Prostate gland (tissue), 2 donors: Measurements from ENCODE around the gene LEPROT.

Experiments
- POLR2A ChIP-seq: fragments of 450-650 bp; IDR thresholded peaks from one replicate; pipeline ENCODE4 v1.6.1; 2016; ENCODE audit warnings: antibody characterized with exemption, mild to moderate bottlenecking
- POLR2AphosphoS5 ChIP-seq: sonication (generic); formaldehyde crosslinking; IDR thresholded peaks from one replicate; pipeline ENCODE4 v1.6.1; 2017; ENCODE audit warnings: antibody characterized with exemption
- TF ChIP-seq, protein P1 (sequence below), 4 experiments: fragments of 200-600 bp in 2 of 4; fragments of 450-650 bp in 2 of 4; sonication (generic) in 2 of 4; IDR thresholded peaks; 1 replicate in 3 of 4; 2 replicates in 1 of 4; pipeline ENCODE4 v1.5.1; 2016 to 2019; ENCODE audit warnings: antibody characterized with exemption in 4 of 4, mild to moderate bottlenecking in 2 of 4, moderate library complexity in 2 of 4

DNA sequence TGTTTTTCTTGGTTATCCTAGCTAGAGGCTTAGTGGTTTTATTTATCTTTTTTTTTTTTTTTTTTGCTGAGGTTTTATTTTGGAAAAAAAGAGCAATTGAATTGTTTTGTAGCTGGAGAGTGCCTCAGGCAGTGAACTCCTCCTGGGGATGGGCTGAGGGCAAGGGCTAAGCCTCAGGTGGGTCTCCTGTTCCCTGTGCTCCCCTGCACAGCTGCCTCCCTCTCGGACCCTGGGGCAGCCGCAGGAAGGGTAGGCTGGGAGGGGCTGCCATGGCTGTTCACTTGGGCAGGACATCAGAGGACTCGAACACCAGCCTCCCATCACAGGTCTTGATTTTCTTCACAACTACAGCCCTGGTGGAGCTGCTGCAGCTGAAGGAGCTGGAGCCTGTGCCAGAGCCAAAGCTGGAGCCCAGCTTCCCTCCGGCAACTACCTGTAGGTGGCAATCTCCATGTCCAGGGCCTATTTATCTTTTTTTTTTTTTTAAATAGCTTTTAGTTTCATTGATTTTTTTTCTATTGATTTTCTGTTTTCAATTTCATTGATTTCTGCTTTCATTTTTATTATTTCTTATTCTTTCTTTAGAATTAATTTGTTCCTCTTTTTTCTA is 28.9 kb downstream of the LEPROT start:
- TF ChIP-seq, protein P1, sequence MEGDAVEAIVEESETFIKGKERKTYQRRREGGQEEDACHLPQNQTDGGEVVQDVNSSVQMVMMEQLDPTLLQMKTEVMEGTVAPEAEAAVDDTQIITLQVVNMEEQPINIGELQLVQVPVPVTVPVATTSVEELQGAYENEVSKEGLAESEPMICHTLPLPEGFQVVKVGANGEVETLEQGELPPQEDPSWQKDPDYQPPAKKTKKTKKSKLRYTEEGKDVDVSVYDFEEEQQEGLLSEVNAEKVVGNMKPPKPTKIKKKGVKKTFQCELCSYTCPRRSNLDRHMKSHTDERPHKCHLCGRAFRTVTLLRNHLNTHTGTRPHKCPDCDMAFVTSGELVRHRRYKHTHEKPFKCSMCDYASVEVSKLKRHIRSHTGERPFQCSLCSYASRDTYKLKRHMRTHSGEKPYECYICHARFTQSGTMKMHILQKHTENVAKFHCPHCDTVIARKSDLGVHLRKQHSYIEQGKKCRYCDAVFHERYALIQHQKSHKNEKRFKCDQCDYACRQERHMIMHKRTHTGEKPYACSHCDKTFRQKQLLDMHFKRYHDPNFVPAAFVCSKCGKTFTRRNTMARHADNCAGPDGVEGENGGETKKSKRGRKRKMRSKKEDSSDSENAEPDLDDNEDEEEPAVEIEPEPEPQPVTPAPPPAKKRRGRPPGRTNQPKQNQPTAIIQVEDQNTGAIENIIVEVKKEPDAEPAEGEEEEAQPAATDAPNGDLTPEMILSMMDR (IDR thresholded peaks at IDR 0.05), result no peak
- no peak for TF ChIP-seq POLR2A
- TF ChIP-seq POLR2AphosphoS5, result no peak
